Skeletal muscle tissue (tissue), 4 donors: ENCODE data around the gene M1AP. TPM values are rescaled to one million over a fixed set of nuclear protein-coding genes. Genes with fewer than 3 reads are reported as not detected.

Experiments used
- H3K27ac ChIP-seq: one replicate; pipeline ENCODE4 v1.7.0; 2013; ENCODE audit warnings: mild to moderate bottlenecking, low read depth, low read length, inconsistent platforms
- H3K27me3 ChIP-seq, 3 donors: one replicate each; pipeline ENCODE4 v1.7.0; 2013; ENCODE audit warnings: low read length in 3 of 3; ENCODE audit not compliant: control insufficient read depth in 3 of 3, insufficient read depth in 3 of 3
- H3K36me3 ChIP-seq, 3 donors: one replicate each; pipeline ENCODE4 v1.7.0; 2013; ENCODE audit warnings: low read length in 3 of 3; ENCODE audit not compliant: control insufficient read depth in 3 of 3, insufficient read depth in 3 of 3
- H3K4me1 ChIP-seq, 3 donors: one replicate each; pipeline ENCODE4 v1.7.0; 2013; ENCODE audit warnings: low read length in 3 of 3, mild to moderate bottlenecking in 3 of 3; ENCODE audit not compliant: control insufficient read depth in 3 of 3, insufficient read depth in 3 of 3
- H3K4me3 ChIP-seq, 3 donors: one replicate each; pipeline ENCODE4 v1.7.0; 2013; ENCODE audit warnings: low read length in 3 of 3
- H3K9ac ChIP-seq, 3 donors: one replicate each; pipeline ENCODE4 v1.7.0; 2013; ENCODE audit warnings: low read length in 3 of 3, mild to moderate bottlenecking in 3 of 3, moderate library complexity in 2 of 3, low read depth in 1 of 3
- H3K9me3 ChIP-seq, 3 donors: one replicate each; pipeline ENCODE4 v1.7.0; 2013; ENCODE audit warnings: low read length in 3 of 3; ENCODE audit not compliant: control insufficient read depth in 3 of 3
- total RNA-seq: library from RNA; depleted of rRNA; stranded (reverse); fragments of >200 nt; gene quantifications from one replicate; pipeline ENCODE4 v1.2.3, GENCODE V29; 2014
- donor health status: Osteomylitis.

The M1AP gene
- total RNA-seq, 1 donor from 2014 or later, result not detected

DNA sequence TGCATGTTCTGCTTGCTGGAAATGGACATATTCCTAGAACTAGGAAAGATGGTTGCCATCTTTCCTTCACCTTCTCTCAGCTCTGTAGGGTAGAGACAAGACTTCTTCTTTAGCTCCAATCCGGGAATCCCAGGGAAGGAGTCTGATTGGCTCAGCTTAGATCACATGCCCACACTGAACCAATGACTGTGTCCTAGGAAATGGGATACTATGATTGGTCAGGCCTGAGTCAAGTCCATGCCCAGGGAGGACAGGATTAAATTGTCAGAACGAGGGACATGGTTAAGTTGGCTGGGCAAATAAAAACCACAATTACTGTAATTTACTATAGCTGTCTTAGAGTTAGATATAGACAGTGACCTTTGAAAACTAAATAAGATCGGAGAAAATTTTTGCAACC lies 37.3 kb upstream of the M1AP start:
- peaks cover 0 to under 1% (median 0%) of the 10 kb centered on the region in 3 donors for H3K36me3 ChIP-seq
- no peaks in the 10 kb centered on the region for H3K27me3 ChIP-seq
- H3K9ac ChIP-seq, result no peak overlapping the region
- H3K27ac ChIP-seq, result no peak overlapping the region
- no peak overlapping the region for H3K4me3 ChIP-seq
- H3K4me1 ChIP-seq, result peaks cover 0 to 6% (median 0%) of the 10 kb centered on the region in 3 donors
- no peaks in the 10 kb centered on the region for H3K9me3 ChIP-seq

DNA sequence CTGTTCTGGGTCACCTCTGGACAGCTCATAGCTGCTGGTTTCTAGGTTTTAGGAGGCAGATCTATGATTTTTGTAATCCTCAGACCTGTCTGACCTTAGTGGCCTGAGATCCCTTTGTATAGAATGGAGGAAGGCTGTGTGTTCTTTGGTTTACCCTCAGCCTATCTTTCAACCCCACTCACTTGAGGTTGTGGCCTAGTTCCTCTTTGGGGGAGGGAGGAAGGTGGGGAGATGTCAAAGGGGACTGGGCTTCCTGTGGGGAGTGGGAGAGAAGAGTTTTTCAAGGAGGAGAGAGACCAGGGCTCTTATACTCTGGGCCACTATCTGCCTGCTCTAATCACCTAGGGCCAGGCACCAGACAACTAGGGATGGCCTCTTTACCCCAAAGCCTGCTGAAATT lies 34.4 kb upstream of the M1AP start:
- peaks cover 8 to 12% (median 8%) of the 10 kb centered on the region in 3 donors for H3K36me3 ChIP-seq
- peaks cover 0 to 6% (median 0%) of the 10 kb centered on the region in 3 donors for H3K4me1 ChIP-seq
- no peak overlapping the region for H3K27ac ChIP-seq
- H3K4me3 ChIP-seq, result no peak overlapping the region
- H3K9me3 ChIP-seq, result no peaks in the 10 kb centered on the region
- no peak overlapping the region for H3K9ac ChIP-seq
- H3K27me3 ChIP-seq, result no peaks in the 10 kb centered on the region

DNA sequence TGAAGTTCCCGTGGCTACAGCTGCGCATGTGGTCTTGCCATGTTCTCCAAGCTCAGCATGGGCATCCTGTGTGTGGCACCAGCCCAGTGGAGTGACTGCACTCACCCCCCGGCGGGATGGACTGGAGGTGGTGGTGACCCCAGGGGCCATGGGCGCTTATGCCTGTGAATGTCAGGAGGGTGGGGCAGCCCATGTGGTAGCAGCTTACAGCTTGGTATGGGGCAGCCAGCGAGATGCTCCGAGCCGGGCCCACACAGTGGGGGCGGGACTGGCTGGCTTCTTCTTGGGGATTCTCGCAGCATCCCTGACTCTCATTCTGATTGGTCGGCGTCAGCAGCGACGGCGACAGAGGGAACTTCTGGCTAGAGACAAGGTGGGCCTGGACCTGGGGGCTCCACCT lies 31.5 kb upstream of the M1AP start:
- Histone ChIP-seq H3K27ac (no peak overlapping the region), H3K36me3 (peaks cover 15 to 28% (median 27%) of the 10 kb centered on the region in 3 donors), H3K4me3 (no peak overlapping the region), H3K4me1 (peaks cover 0 to 6% (median 0%) of the 10 kb centered on the region in 3 donors), H3K9me3 (no peaks in the 10 kb centered on the region), H3K9ac (no peak overlapping the region), H3K27me3 (no peaks in the 10 kb centered on the region)

DNA sequence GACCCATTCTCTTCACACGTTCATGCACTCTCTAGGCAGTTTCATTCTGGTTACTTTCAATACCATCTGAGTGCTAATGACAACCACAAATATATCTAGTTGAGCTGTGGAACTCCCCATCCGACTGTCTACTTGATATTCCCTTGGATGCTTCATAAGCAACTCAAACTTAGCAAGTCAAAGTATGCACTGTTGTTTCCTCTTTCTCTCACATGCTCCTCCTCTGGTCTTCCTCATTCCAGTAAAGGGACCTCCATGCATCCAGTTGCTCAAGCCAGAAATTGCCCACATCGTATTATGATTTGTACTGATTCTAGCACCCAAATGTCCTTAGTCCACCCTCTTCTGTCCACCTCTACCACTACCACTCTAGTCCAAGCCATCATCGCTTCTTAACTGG lies 28.2 kb upstream of the M1AP start:
- Histone ChIP-seq H3K4me1 (peaks cover 0 to under 1% (median 0%) of the 10 kb centered on the region in 3 donors), H3K27me3 (no peaks in the 10 kb centered on the region), H3K36me3 (peaks cover 19 to 29% (median 29%) of the 10 kb centered on the region in 3 donors), H3K4me3 (no peak overlapping the region), H3K9me3 (no peaks in the 10 kb centered on the region), H3K27ac (no peak overlapping the region), H3K9ac (no peak overlapping the region)

DNA sequence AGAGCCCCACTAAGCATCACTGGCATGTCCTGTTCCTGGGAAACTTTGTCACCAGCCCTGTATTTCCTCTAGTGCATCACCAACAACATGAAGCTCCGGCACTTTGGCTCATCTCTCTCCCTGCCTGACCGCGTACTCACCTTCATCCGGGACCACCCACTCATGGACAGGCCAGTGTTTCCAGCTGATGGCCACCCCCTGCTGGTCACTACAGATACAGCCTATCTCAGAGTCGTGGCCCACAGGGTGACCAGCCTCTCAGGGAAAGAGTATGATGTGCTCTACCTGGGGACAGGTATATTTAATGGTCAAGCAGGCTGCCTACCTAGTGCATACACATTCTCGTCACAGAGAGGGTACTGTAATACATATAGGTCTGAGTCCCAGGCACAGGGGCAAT lies 27.0 kb upstream of the M1AP start:
- no peak overlapping the region for H3K9ac ChIP-seq
- H3K4me1 ChIP-seq, result no peaks in the 10 kb centered on the region
- peaks cover 19 to 29% (median 25%) of the 10 kb centered on the region in 3 donors for H3K36me3 ChIP-seq
- H3K9me3 ChIP-seq, result no peaks in the 10 kb centered on the region
- no peak overlapping the region for H3K27ac ChIP-seq
- H3K27me3 ChIP-seq, result no peaks in the 10 kb centered on the region
- no peak overlapping the region for H3K4me3 ChIP-seq

DNA sequence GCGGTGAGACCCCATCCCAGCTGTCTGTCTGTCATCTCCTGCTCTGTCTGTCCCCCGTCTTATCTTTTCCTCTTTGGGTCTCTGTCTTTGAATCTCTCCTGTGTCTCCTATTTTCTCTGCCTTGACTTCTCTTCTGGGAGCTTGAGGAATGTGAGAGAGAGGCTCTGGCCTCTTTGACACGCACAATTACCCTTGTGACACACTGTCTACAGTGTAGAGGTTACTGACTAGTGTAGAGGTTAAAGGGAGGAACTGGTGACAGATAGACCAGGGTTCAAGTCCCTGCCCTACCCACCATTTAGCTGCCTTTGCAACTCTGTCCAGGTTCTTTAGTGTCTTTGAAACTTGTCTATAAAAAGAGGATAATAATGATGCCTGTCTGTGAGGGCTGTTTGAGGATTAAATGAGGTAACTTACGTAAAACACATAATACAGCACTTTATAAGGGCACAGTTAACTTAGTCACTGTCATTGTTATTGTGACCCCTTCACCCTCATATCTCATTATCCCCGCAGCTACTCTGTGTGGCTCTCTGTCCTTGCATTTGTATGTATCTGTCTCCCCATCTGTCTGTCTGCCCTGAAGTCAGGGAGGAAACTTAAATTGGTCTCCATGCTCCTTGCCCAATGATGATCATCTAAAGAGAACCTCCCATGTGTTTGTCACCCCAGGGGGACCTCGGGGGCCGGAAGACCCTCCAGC lies 25.8 kb upstream of the M1AP start:
- no peak overlapping the region for H3K9ac ChIP-seq
- no peaks in the 10 kb centered on the region for H3K27me3 ChIP-seq
- H3K4me1 ChIP-seq, result no peaks in the 10 kb centered on the region
- H3K9me3 ChIP-seq, result no peaks in the 10 kb centered on the region
- no peak overlapping the region for H3K4me3 ChIP-seq
- H3K36me3 ChIP-seq, result peaks cover 11 to 22% (median 17%) of the 10 kb centered on the region in 3 donors
- no peak overlapping the region for H3K27ac ChIP-seq

DNA sequence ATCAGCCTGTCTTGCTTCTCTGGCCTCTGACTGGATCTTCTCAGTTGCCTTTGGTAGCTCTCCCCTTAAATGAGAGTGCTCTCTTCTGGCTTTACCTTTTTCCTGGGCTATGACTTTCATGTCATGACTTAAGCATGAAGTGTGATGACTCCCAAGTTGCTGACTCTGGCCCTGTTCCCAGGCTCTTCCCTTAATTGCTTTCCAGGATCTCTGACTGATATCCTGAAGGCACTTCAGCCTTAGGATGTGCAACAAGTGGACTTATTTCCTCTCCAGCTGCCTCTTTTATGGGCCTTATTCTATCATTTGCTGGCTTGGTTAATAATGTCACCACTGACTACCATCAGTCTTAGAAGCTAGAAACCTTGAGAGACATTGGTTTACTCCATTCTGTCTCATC lies 23.3 kb upstream of the M1AP start:
- Histone ChIP-seq H3K4me3 (no peak overlapping the region), H3K9ac (no peak overlapping the region), H3K27ac (no peak overlapping the region), H3K4me1 (no peaks in the 10 kb centered on the region), H3K27me3 (no peaks in the 10 kb centered on the region), H3K36me3 (peaks cover 11 to 21% (median 17%) of the 10 kb centered on the region in 3 donors), H3K9me3 (no peaks in the 10 kb centered on the region)

DNA sequence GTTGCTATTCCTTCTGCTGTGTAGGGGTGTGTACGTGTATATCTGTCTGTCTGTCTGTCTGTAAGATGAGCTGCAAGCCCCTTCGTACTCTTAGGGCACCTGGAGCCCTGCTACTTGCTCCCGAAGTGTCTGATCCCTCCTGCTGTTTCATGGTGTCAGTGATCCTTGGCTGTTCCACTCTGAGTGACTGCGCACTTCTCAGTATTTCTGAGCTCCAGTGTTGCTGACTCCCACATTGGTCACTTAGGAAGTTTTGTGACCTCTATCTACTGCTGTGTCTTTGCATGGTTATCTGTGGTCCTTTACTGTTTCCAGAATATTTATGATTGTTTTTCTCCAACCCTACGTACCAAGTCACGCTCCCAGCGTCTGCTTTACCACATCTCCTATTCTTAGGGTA lies 22.1 kb upstream of the M1AP start:
- Histone ChIP-seq H3K27me3 (no peaks in the 10 kb centered on the region), H3K9ac (no peak overlapping the region), H3K9me3 (no peaks in the 10 kb centered on the region), H3K27ac (no peak overlapping the region), H3K36me3 (peaks cover 7 to 10% (median 9%) of the 10 kb centered on the region in 3 donors), H3K4me3 (no peak overlapping the region), H3K4me1 (no peaks in the 10 kb centered on the region)

DNA sequence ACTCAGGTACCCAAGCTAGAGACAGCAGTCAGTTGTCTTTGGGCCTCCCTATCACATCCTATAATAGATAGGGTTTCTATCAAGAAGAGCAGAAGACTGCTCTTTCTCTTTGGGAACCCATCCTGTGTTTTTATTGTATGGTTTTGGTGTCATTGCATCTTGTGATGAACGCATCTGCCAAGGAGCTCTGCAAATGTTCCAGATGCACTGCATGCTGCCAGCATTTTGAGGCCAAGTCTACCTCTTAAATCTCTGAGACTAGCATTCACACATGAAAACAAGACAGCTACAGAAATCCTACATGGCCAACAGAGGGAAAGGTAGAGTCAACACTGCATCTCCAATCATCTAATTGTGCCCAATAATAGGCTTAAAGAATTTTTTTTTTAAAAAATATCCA lies 20.0 kb upstream of the M1AP start:
- Histone ChIP-seq H3K9ac (no peak overlapping the region), H3K4me3 (no peak overlapping the region), H3K27me3 (no peaks in the 10 kb centered on the region), H3K27ac (no peak overlapping the region), H3K4me1 (no peaks in the 10 kb centered on the region), H3K9me3 (no peaks in the 10 kb centered on the region), H3K36me3 (no peaks in the 10 kb centered on the region)

DNA sequence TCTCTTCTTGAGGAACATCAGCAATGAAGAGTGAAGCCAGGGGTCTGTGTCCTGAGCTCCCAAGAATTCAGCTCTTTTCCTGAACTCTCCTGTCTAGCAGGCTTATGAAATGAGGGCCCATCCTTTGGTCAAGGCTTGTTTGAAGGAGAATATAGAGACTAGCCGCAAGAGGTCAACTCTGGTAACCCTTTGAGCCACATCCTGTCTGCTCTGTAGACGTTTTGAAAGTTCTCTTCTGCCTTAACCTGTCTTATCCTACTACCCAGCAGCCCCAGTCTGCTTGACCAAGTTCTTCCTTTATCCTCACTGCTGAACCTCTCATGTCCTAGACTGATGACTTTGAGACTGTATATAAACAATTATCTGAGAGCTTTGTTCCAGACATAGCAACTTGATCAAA lies 11.3 kb upstream of the M1AP start:
- H3K9ac ChIP-seq, result no peak overlapping the region
- peaks cover 0 to 12% (median 8%) of the 10 kb centered on the region in 3 donors for H3K36me3 ChIP-seq
- H3K9me3 ChIP-seq, result no peaks in the 10 kb centered on the region
- peaks cover 5 to 7% (median 6%) of the 10 kb centered on the region in 3 donors for H3K4me1 ChIP-seq
- no peak overlapping the region for H3K4me3 ChIP-seq
- H3K27ac ChIP-seq, result no peak overlapping the region
- no peaks in the 10 kb centered on the region for H3K27me3 ChIP-seq
